NT2/D1 (cell line): ENCODE data around the gene SCGB1D4.

Experiments used
- SUZ12 ChIP-seq: IDR thresholded peaks from 2 replicates; pipeline ENCODE4 v1.6.1; 2011; ENCODE audit not compliant: insufficient read length, insufficient read depth; ENCODE audit errors: extremely low read depth
- YY1 ChIP-seq: IDR thresholded peaks from 2 replicates; pipeline ENCODE4 v1.6.1; 2011; ENCODE audit not compliant: insufficient read length, insufficient read depth
- ZNF274 ChIP-seq: IDR thresholded peaks from 2 replicates; pipeline ENCODE4 v1.6.1; 2011; ENCODE audit warnings: mild to moderate bottlenecking, low read depth, low read length

- no peak for TF ChIP-seq ZNF274
- TF ChIP-seq YY1 = no peak
- TF ChIP-seq SUZ12 = no peak
Observed at GRCh38 chr11:62251698-62252097, 47.2 kb downstream of the SCGB1D4 start.
